Astrocyte (in vitro differentiated cells and primary cell): Measurements from ENCODE around the gene PRAC1. TPM values are rescaled to one million over a fixed set of nuclear protein-coding genes. Genes with fewer than 3 reads are reported as not detected.

Experiments
- DNase-seq: peaks from one replicate; pipeline ENCODE4 v3.0.0-alpha.2; 2010; ENCODE audit warnings: low read depth
- FAIRE-seq: peaks from 2 replicates; lab custom pipeline; 2011; peaks lifted over from hg19 to GRCh38; lab: Jason Lieb, UNC
- H2AFZ ChIP-seq: 2 replicates; pipeline ENCODE4 v1.6.0; 2012; ENCODE audit warnings: low read depth, low read length, inconsistent platforms
- H3K27ac ChIP-seq: 2 replicates; pipeline ENCODE4 v1.5.1; 2011; ENCODE audit warnings: low read depth, low read length, inconsistent platforms
- H3K27me3 ChIP-seq: 2 replicates; pipeline ENCODE4 v1.6.0; 2011; ENCODE audit warnings: low read length, inconsistent platforms; ENCODE audit not compliant: insufficient read depth
- H3K36me3 ChIP-seq: 2 replicates; pipeline ENCODE4 v1.5.1; 2011; ENCODE audit warnings: low read length, inconsistent platforms; ENCODE audit not compliant: insufficient read depth
- H3K4me1 ChIP-seq: 2 replicates; pipeline ENCODE4 v1.5.1; 2011; ENCODE audit warnings: low read length, inconsistent platforms; ENCODE audit not compliant: insufficient read depth
- H3K4me2 ChIP-seq: 2 replicates; pipeline ENCODE4 v1.6.0; 2012; ENCODE audit warnings: low read length, inconsistent platforms
- H3K4me3 ChIP-seq: 2 replicates; pipeline ENCODE4 v1.5.1; 2011; ENCODE audit warnings: low read depth, mild to moderate bottlenecking, low read length, inconsistent platforms; ENCODE audit not compliant: insufficient read depth
- H3K79me2 ChIP-seq: 2 replicates; pipeline ENCODE4 v1.6.0; 2012; ENCODE audit warnings: mild to moderate bottlenecking, low read length, inconsistent platforms; ENCODE audit not compliant: insufficient read depth
- H3K9ac ChIP-seq: 2 replicates; pipeline ENCODE4 v1.6.0; 2012; ENCODE audit warnings: mild to moderate bottlenecking, low read length, inconsistent platforms
- H3K9me3 ChIP-seq: 2 replicates; pipeline ENCODE4 v1.5.1; 2012; ENCODE audit warnings: low read depth, mild to moderate bottlenecking, low read length, inconsistent platforms; ENCODE audit not compliant: insufficient read depth
- H4K20me1 ChIP-seq: 2 replicates; pipeline ENCODE4 v1.6.0; 2012; ENCODE audit warnings: low read length, inconsistent platforms; ENCODE audit not compliant: insufficient read depth
- H3K27ac Mint-ChIP-seq: one replicate; pipeline ENCODE4 v1.8.0; 2021; ENCODE audit warnings: mild to moderate bottlenecking, mixed read lengths; ENCODE audit not compliant: unreplicated experiment
- H3K27me3 Mint-ChIP-seq: one replicate; pipeline ENCODE4 v1.8.0; 2021; ENCODE audit warnings: low read depth, mixed read lengths; ENCODE audit not compliant: unreplicated experiment
- H3K36me3 Mint-ChIP-seq: one replicate; pipeline ENCODE4 v1.8.0; 2021; ENCODE audit warnings: low read depth, mixed read lengths; ENCODE audit not compliant: unreplicated experiment
- H3K4me1 Mint-ChIP-seq: one replicate; pipeline ENCODE4 v1.8.0; 2021; ENCODE audit warnings: low read depth, mixed read lengths; ENCODE audit not compliant: unreplicated experiment
- H3K4me3 Mint-ChIP-seq: one replicate; pipeline ENCODE4 v1.8.0; 2021; ENCODE audit warnings: mild to moderate bottlenecking, moderate library complexity, mixed read lengths; ENCODE audit not compliant: unreplicated experiment
- H3K9me3 Mint-ChIP-seq: one replicate; pipeline ENCODE4 v1.8.0; 2021; ENCODE audit warnings: mild to moderate bottlenecking, mixed read lengths; ENCODE audit not compliant: unreplicated experiment
- CTCF ChIP-seq: IDR thresholded peaks from 2 replicates; pipeline ENCODE4 v1.5.1; 2011; ENCODE audit warnings: low read depth, mild to moderate bottlenecking, inconsistent platforms, low read length, moderate library complexity; ENCODE audit not compliant: insufficient read depth
- EZH2 ChIP-seq: IDR thresholded peaks from 2 replicates; pipeline ENCODE4 v1.6.1; 2012; ENCODE audit warnings: mild to moderate bottlenecking, low read length, inconsistent platforms; ENCODE audit not compliant: insufficient read depth
- total RNA-seq: library from RNA; stranded (reverse); gene quantifications from 2 replicates; pipeline ENCODE4 v1.2.1, GENCODE V29; 2021

PRAC1 gene
- total RNA-seq, 1 donor from 2014 or later, result not detected

- Histone ChIP-seq H3K9me3 (no peaks in the 10 kb centered on the region), H3K27ac (no peak overlapping the region), H4K20me1 (no peaks in the 10 kb centered on the region), H3K4me3 (no peak overlapping the region), H3K4me2 (no peak overlapping the region), H3K79me2 (no peaks in the 10 kb centered on the region), H3K27me3 (peaks cover 23% of the 10 kb centered on the region), H2AFZ (no peak overlapping the region), H3K36me3 (no peaks in the 10 kb centered on the region), H3K4me1 (no peaks in the 10 kb centered on the region), H3K9ac (no peak overlapping the region)
- no peak for TF ChIP-seq CTCF
- TF ChIP-seq EZH2, result no peak
- Mint-ChIP-seq H3K4me1 (no peaks in the 10 kb centered on the region), H3K9me3 (peaks cover 3% of the 10 kb centered on the region), H3K27ac (no peak overlapping the region), H3K4me3 (no peak overlapping the region), H3K36me3 (no peaks in the 10 kb centered on the region), H3K27me3 (peaks cover 54% of the 10 kb centered on the region)
- DNase-seq (no peak), FAIRE-seq (no peak)
These were observed 46.8 kb upstream of the PRAC1 start for GRCh38 chr17:48769009-48769675.

GRCh38 chr17:48767263-48767774 lies 45.0 kb upstream of the PRAC1 start:
- Mint-ChIP-seq H3K4me1 (no peaks in the 10 kb centered on the region), H3K4me3 (no peak overlapping the region), H3K27ac (no peak overlapping the region), H3K27me3 (peaks cover 70% of the 10 kb centered on the region), H3K36me3 (no peaks in the 10 kb centered on the region), H3K9me3 (peaks cover 6% of the 10 kb centered on the region)
- Histone ChIP-seq H3K36me3 (no peaks in the 10 kb centered on the region), H3K4me2 (no peak overlapping the region), H2AFZ (no peak overlapping the region), H3K9me3 (no peaks in the 10 kb centered on the region), H4K20me1 (no peaks in the 10 kb centered on the region), H3K27me3 (peaks cover 33% of the 10 kb centered on the region), H3K4me3 (no peak overlapping the region), H3K27ac (no peak overlapping the region), H3K4me1 (no peaks in the 10 kb centered on the region), H3K9ac (no peak overlapping the region), H3K79me2 (no peaks in the 10 kb centered on the region)
- DNase-seq (no peak), FAIRE-seq (no peak)
- no peak for TF ChIP-seq CTCF

- H3K9ac ChIP-seq, result no peak overlapping the region
- H3K79me2 ChIP-seq, result no peaks in the 10 kb centered on the region
- no peaks in the 10 kb centered on the region for H3K36me3 ChIP-seq
- H3K4me1 ChIP-seq, result no peaks in the 10 kb centered on the region
- H3K36me3 Mint-ChIP-seq, result peaks cover 2% of the 10 kb centered on the region
- no peak overlapping the region for H3K27ac Mint-ChIP-seq
- no peak overlapping the region for H3K4me2 ChIP-seq
- no peaks in the 10 kb centered on the region for H3K9me3 ChIP-seq
- peaks cover 64% of the 10 kb centered on the region for H3K27me3 ChIP-seq
- H3K27me3 Mint-ChIP-seq, result peaks cover 89% of the 10 kb centered on the region
- no peak overlapping the region for H3K4me3 ChIP-seq
- peaks cover 7% of the 10 kb centered on the region for H3K9me3 Mint-ChIP-seq
- H4K20me1 ChIP-seq, result no peaks in the 10 kb centered on the region
- no peak for DNase-seq
- H3K27ac ChIP-seq, result no peak overlapping the region
- no peak overlapping the region for H3K4me3 Mint-ChIP-seq
- no peak for FAIRE-seq
- TF ChIP-seq EZH2 (no peak), CTCF (no peak)
- H3K4me1 Mint-ChIP-seq, result no peaks in the 10 kb centered on the region
- no peak overlapping the region for H2AFZ ChIP-seq
These were observed 38.8 kb upstream of the PRAC1 start for GRCh38 chr17:48761114-48761513.
